Iris pigment epithelial cell (primary cell): ENCODE results near the gene DNMT3B.
"Not testable (repeated sequence)": the region's sequence is repeated elsewhere in the genome, so short reads cannot be mapped to it uniquely, and the experiment has no call there.

ENCODE experiments used
- DNase-seq: peaks from one replicate; pipeline ENCODE4 v3.0.0-alpha.2; 2011; ENCODE audit warnings: low read depth

Gene DNMT3B

DNA sequence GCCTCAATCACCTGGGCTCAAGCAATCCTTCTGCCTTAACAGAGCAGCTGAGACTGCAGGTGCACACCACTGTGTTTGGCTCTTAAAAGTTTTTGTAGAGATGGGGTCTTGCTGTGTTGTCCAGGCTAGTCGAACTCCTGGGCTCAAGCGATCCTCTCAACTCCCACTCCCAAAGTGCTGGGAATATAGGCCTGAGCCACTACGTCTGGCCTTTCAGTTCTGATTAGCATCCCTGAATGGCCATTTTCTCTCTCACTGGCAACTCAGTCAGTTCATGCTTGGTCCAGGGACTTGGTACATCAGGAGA, 28.5 kb downstream of the DNMT3B start:
- no peak for DNase-seq

DNA sequence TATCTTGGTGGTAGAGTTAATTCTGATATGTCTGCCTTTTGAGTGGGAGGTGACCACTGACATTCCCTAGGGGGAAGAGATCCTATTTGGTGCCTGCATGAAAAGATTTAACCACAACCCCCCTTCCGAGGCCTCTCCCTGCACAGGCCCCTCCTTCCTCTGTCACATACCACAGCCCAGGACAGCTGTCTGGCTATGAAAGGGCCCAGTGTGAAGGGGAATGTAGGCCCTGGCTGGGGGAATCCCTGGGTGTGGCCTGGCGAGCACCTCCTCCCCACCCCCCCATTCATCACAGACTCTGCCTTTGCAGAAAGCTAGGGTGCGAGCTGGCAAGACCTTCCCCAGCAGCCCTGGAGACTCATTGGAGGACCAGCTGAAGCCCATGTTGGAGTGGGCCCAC, 30.1 kb downstream of the DNMT3B start:
- DNase-seq: peak; percentile 23

DNA sequence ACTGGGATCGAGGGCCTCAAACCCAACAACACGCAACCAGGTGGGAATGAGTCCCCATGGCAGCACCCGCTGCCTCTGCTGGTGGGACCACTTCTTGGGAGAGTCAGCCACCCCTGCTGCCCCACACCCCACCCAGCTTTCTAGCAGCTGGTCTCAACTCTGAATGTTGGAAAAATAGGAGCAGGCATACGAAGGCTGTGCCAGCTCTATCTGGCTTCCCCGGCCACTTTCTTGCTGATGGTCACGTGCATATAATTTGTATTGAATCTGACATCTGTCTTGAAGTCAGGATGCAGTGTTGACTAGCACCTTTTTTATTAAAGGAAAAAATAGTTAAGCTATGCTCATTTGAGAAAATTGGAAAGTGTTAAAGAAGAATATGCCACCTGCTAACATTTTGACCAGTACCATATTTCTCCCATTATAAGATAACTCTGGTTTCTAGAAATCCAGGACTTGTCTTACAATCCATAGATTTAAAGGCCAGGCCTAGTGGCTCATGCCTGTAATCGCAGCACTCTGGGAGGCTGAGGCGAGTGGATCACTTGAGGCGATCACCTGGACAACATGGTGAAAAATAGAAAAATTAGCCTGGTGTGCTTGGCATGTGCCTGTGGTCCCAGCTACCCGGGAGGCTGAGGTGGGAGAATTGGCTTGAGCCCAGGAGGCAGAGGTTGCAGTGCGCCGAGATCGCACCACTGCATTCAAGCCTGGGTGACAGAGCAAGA, 30.7 kb downstream of the DNMT3B start:
- DNase-seq: no peak

DNA sequence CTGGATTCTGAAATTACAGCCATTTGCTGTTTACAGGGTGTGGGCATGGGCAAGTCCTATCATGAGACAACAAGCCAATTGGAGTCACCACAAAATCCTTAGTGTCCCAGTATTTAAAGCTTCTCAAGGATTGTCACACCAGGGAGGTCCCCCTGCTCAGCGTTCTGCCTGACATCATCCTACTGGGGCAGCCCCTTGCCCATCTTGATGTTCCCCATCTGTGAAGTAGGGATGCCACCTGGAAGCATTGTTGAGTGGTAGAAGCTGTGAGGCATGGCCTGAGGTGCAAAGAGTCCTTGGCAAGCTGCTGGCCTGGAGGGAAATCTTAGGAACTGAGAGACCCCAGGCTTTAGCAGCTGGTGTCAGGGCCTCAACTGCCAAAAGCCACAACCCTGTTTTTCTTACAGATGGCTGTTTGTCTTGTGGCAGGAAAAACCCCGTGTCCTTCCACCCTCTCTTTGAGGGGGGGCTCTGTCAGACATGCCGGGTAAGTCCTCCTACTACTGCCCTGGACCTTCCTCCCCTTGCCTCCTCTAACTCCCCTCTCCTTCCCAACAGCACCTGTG, 34.3 kb downstream of the DNMT3B start:
- DNase-seq: no peak

DNA sequence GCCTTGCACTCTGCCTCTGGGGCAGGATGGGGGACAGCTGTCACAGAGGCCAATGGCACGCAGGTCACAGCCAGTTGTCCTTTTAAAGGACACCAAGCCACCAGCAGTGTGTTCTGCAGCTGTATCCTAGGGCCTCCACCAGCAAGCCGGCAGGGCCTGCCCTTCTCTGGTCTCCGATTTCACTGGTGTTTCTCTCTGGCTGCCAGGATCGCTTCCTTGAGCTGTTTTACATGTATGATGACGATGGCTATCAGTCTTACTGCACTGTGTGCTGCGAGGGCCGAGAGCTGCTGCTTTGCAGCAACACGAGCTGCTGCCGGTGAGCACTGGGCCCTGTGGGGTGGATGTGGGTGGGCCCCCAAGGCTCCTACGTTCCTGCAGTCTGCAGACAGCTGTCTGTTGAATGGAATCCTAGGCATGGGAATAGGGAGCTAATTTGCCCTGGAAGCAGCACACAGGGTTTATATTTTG, 34.8 kb downstream of the DNMT3B start:
- no peak for DNase-seq

DNA sequence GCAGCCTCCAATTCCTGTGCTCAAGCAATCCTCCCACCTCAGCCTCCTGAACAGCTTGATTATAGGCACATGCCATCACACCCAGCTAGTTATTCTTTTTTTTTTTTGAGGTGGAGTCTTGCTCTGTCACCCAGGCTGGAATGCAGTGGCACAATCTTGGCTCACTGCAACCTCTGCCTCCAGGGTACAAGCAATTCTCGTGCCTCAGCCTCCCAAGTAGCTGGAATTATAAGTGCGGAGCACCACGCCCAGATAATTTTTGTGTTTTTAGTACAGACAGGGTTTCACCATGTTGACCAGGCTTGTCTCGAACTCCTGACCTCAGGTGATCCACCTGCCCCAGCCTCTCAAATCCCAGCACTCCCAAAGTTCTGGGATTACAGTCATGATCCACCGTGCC, 35.4 kb downstream of the DNMT3B start:
- not testable (repeated sequence) for DNase-seq

DNA sequence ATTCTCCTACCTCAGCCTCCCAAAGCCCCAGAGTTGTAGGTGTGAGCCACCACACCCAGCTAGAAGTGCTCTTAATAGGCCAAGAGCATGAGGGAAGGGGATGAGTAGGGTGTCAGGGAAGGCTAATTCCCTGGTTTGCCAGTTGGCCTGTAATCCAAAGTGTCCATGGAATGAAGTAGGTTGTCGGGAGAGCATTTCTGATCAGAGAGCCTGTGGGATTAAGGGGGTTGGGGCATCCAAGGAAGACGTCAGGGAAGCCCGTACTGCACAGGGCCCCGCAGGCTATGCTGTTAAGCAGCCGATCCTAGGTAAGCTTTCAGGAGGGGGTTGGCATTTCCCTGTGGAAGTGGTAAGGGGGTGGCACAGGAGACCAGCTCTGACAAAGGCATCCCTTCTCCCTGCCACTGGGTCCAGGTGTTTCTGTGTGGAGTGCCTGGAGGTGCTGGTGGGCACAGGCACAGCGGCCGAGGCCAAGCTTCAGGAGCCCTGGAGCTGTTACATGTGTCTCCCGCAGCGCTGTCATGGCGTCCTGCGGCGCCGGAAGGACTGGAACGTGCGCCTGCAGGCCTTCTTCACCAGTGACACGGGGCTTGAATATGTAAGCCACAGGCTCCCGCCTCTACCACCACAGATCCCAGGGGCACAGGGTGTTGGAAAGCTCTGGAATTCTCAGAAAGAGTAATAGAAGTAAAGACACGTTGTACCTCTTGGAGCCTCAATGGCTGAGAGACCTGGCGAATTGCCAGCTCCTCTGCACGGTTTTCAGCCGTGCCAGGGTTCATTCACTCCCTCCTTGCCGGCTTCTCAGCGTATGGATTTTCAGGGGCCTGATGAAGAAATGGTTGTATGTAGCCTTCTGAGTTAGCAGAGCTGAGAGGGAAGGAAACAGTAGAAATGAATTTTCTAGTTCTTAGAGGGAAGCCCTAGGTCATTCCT, 36.1 kb downstream of the DNMT3B start:
- DNase-seq: no peak

DNA sequence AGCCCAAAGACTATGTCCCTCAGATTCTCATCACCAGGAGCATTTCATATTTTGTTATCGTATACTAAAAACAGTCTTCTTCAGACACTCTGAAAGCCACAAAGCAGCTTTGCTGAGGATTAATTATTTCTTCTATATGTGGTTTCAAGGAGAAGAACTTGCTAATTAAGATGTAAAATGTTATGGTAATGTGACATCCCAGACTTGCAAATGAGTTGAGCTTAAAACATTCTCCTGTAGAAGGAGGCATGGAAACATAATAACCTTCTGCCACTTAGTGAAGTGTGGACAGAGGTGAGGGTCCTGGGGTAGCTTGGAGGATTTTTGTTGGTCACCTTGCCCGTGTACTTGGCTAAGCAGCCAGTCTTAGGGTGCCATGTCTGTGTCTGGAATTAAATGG, 40.9 kb downstream of the DNMT3B start:
- no peak for DNase-seq

DNA sequence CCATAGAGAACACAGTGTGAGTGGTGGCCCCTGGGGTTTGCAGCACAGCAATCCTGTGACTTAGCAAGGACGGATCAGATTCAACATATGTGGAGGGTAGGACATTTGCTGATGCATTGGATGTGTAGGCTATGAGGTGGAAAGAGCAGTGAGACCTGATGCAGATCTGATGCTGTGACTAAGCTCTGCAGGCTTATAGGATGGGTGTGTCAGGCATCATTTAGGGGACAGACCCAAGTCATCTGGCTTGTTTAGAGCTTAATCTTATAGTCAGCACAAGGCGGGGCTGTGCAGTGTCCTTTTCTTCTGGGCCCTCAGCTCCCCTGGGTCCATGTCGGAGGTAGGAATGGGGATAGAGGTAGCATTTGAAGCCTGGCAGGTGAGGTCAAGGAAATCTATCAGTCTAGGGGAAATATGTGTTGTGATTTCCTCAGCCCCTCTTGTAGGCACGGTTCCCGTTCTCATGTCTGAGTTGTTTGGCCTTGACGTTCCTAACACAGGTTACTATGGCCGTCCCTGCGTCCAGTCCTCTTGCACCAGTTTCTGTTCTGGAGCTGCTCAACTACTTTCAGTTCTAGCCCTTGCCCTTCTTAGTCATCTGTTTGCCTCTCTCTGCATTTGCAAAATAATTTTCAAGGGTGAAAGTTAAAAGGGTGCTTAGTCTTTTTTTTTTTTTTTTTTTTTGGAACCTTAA, 42.0 kb downstream of the DNMT3B start:
- DNase-seq: no peak

DNA sequence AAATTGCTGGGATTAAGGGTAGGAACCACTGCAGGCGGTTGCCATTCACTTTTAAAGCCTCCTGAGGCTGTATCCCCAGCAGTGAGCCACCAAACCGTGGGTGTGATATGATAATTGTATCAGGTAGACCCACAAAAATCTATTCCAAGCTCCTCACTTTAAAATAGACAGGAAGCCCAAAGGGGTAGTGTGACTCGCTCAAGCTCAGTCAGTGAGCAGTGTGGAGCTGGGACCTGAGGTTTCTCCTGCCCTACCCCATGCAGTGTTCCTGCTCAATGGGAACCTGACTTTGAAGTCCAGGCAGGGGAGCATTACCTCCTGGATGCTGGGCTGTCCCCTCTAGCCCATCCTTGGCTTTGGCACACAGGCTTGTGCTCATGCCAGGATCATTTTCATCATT, 42.6 kb downstream of the DNMT3B start:
- no peak for DNase-seq

DNA sequence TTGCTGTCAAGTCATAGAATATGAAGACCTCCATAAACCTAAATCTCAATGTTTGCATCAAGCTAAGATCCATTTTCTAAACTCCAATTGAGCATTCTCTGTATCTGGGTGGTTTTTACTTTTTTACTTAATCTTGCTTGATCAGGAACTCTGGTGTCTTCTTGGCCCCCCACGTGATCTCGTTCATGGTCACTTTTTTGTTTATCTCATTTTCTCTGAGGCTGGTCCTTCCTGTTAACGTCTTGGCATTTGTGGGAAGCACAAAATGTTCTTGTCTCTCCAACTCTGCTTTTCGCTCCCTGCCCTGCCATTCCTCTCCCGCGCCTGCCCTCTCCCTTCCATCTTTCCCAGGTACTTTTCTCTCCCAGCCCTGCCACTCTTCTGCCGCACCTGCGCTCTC, 43.5 kb downstream of the DNMT3B start:
- DNase-seq: no peak

DNA sequence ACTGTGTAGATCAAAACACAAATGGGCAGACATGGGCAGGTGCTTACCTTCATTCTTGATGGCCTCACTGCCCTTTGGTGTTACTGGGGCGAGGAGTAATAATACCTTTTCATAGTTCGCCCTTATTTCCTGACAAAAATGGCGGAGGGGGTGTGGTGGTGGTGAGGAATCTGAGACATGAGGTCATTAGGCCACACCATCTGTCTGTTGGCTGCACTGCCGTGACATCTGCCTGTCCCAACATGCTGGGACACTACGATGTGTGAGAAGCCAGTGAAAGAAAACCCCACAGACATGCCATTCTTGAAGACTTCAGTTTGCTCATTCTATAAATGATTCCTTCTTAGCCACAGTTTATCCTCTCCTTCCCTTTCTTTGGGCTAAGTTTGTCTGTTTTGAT, 44.2 kb downstream of the DNMT3B start:
- DNase-seq: no peak

DNA sequence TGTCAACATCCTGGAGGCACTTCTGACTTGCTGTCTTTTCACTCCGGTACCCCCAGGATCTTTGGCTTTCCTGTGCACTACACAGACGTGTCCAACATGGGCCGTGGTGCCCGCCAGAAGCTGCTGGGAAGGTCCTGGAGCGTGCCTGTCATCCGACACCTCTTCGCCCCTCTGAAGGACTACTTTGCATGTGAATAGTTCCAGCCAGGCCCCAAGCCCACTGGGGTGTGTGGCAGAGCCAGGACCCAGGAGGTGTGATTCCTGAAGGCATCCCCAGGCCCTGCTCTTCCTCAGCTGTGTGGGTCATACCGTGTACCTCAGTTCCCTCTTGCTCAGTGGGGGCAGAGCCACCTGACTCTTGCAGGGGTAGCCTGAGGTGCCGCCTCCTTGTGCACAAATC, 45.5 kb downstream of the DNMT3B start:
- no peak for DNase-seq

DNA sequence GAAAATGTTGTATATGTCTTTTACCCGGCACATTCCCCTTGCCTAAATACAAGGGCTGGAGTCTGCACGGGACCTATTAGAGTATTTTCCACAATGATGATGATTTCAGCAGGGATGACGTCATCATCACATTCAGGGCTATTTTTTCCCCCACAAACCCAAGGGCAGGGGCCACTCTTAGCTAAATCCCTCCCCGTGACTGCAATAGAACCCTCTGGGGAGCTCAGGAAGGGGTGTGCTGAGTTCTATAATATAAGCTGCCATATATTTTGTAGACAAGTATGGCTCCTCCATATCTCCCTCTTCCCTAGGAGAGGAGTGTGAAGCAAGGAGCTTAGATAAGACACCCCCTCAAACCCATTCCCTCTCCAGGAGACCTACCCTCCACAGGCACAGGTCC, 46.3 kb downstream of the DNMT3B start:
- DNase-seq: no peak

DNA sequence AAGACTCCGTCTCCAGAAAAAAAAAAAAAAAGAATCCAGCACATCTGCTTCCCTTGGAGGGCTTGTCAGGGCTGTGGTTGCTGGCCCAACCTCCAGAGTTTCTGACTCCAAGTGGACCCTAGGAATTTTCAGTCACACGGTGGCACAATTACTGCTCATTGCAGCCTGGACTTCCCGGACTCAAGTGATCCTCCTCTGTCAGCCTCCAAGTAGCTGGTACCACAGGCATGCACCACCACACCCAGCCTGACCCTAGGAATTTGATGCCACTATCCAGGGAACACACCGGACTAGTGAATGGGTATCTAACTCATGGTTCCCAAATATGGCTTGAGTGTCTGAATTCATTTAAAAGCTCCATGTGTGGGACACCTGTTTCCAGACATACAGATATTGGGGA, 47.7 kb downstream of the DNMT3B start:
- no peak for DNase-seq

DNA sequence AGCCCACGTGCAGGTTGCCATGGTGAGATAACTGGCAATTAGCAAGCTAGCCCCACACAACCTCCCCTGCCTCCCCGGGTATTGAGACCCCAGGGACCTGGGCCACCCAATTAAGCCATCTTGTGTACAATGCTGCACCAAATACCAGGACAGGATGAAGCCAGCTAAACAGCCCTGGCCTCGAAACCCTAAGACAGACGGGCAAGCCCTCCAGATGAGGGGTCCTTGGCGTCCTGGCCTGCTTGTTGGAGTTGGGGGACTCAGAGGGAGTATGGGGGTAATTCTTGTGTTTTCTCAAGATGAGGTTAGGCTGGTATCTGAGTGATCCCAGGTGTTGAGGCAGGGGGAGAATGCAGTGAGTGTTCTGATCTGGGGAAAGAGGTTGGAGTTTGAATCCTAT, 48.8 kb downstream of the DNMT3B start:
- no peak for DNase-seq

DNA sequence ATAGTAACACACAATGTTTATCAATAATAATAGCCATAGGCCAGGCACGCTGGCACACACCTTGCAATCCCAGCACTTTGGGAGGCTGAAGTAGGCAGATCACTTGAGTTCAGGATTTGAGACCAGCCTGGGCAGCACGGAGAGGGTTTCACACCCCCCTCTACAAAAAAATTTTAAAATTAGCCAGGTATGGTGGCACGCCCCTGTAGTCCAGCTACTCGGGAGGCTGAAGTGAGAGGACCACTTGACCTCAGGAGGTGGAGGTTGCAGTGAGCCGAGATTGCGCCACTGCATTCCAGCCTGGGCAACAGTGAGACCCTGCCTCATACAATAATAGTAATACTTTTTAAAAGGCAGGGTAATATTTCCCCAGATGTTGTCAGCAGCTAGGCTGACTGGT, 49.7 kb downstream of the DNMT3B start:
- DNase-seq: no peak

DNA sequence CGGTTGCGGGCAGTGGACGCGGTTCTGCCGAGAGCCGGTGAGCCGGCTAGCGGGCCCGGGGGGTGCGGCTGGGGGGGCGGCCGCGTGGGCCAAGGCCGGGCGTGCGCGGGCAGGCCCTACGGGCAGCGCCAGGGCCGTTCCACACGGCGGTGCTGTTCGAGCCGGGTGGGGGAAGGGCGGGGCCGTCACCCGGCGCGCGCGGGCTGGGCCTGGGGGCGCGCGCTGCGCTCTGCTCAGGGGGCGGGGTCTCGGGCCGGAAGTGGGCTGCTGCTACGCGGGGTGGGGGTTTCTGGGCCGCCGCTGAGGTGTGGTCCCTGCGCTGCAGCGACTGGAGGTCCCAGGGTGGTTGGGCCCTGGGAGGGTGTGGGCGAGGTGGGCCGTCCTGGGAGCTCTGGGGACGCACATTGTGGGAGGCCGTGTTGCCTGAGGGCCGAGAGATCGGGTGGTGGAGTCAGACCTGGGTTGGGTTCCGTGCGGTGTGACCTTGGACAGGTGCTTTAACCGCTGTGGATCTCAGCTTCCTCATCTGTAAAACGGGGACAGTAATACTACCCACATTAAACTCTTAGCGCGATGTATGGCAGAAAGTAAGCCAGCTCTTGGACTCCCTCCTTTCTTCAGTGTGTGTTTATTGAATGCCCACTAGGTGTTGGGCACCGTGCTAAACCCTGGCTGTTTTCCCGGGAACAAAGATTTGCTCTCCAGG, 58.0 kb downstream of the DNMT3B start:
- DNase-seq: peak; percentile 33

DNA sequence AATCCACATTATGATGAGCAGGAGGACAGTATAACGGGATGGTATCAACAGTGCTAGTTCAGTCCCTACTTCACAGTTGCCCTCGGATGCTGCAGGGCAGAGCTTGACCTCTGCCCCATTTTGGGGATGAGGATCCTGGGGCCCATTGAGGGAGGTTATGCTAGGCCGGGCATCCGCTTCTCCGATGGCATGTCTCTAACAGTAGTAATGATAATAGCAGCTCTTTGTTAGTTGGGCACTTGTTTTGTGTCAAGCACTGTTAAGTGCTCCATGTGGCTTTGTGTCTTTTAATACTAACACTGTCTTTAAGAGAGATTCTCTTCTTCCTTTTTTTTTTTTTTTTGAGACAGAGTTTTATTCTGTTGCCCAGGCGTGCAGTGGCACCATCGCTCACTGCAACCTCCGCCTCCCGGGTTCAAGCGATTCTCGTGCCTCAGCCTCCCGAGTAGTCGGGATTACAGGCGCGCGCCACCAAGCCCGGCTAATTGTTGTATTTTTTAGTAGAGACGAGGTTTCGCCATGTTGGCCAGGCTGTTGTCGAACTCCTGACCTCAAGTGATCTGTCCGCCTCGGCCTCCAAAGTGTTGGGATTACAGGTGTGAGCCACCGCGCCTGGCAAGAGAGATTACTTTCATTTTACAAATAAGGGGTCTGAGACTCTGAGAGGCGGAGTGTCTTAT, 58.7 kb downstream of the DNMT3B start:
- no peak for DNase-seq

DNA sequence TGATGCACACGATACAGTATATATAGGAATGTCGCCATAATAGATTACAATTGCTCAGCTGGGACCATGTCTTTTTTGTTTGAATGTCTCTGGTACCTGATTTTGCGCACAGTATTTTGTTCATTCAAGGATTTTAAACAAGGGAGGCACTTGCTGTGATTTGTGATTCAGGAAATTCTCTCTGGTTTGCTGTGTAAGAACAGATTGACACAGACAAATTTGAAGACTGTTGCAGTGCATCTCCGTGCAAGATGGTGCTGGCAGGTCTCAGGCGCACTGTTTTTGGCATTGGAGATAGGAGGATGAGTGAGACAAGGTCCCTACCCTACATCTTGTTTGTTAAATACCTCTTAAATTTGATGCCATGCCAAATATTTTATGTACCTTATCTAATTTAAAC, 60.0 kb downstream of the DNMT3B start:
- no peak for DNase-seq

DNA sequence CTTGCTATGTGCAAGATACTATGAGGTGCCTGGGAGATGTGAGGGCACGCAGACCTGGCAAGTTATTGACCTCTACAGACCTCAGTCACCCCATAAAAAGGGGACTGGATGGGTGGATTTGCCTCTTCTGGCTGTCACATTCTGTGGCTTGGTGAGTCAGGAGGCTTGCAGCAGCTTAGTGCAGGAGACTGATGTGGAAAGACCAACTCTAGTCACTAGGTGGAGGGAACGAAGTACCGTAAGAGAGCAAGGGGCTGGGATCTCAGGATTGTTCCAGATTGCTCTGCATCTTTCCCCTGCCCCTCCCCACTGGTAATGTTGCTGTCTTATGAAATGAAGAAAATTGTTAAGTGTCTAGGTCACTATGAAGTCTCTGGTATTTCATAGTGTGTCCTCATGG, 60.9 kb downstream of the DNMT3B start:
- peak; percentile 90 for DNase-seq
